OCI-M2 (cell line): ENCODE data around the gene ATP11C.
"Not testable (repeated sequence)": the region's sequence is repeated elsewhere in the genome, so short reads cannot be mapped to it uniquely, and the experiment has no call there.

Experiments
- DNase-seq: peaks from one replicate; lab custom pipeline; 2025; ENCODE audit not compliant: unreplicated experiment; lab: John Stamatoyannopoulos, UW

The ATP11C gene

DNA sequence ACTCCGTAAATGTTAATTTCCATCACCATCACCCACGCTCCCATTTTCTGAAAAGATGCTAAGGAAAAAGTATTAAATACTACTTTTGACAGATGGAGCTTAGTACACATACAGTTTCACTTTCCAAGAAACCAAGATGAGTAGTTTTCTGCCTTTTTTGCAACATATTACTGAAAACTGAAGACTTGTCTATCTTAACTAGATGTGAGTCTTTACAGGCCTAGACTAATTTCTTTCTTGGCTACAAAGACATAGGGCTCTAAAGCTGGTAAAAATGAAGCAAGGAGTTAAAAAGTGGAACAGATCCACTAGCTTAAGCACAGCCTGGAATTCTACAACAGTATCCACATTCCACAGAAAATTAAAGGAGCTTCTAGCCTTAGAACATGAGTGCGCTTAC is 68.2 kb downstream of the ATP11C start:
- DNase-seq, result no peak

DNA sequence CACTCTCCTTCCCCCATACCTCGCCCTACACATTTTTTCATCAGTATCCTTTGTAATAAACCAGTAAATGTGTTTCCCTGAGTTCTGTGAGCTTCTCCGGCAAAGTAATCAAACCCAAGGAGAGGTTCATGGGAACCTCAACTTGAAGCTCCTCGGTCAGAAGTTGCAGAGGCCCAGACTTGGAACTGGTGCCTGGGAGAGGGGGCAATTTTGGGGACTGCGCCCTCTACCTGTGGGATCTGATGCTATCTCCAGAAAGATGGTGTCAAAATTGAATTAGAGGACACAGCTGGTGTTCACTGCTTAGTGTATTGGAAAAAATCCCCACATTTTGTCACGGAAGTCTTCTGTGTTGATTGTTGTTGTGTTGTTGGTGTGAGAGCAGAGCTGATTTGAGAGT is 70.6 kb downstream of the ATP11C start:
- no peak for DNase-seq

DNA sequence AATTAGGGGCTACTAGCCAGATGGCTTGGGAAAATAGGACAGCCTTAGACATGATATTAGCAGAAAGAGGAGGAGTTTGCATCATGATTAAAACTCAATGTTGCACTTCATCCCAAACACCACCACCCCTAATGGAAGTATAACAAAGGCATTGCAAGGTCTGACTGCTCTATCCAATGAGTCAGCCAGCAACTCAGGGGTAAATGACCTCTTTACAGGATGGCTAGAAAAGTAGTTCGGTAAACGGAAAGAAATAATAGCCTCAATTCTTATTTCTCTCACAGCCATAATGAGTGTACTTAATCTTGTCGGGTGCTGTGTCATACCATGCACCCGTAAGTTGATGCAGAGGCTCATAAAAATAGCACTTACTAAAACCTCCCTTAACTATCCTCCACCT is 76.0 kb downstream of the ATP11C start:
- not testable (repeated sequence) for DNase-seq

DNA sequence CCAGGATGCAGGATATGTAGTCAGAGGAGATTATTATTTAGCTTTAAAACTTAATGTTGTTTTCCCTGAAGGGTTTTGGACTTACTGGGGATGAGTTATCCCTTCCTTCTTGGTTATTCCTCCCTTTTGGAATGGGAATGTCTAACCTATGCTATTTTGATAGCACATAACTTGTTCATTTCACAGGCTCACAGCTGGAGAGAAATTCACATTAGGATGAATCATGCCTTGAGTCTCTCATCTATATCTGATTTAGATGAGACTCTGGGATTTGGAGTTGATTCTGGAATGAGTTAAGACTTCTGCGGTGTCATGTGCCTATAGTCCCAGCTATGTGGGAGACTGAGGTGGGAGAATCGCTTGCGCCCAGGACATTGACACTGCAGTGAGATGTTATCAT is 81.1 kb downstream of the ATP11C start:
- no peak for DNase-seq

DNA sequence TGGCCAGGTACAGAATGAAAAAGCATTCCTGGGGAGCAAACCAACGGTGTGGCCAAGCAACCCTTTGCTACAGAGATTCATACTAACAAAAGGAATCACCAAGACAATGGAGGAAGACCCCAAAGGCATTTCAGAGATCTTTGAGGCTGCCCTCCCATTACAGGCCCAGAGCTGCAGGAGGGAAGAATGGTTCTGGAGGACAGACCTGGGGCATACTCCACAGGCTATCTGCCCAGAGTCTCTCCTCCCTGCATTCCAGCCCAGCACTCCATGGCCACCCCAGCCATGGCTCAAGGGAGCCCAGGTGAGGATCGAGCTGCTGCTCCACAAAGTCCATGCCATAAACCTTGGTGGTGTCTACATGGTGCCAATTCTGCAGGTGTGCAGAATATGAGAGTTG is 81.9 kb downstream of the ATP11C start:
- no peak for DNase-seq

DNA sequence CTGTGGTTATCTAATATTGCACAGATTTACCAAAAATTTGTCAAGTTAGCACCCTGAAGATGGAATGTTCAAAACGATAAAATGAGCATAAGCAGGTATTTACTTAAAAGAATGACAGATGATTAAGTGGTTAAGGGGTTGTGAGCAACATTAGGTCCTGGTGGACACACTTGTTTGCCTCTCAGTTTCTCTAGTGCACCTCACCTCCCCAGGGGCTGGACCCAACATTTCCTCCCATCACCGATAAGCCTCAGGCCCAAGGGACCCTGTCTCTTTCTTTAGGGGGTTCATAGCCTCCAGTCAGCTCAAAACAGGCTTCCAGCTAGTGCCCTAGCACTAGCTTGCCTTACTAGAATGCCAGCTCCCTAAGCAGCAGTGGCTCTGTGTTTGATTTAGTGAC is 88.0 kb downstream of the ATP11C start:
- no peak for DNase-seq

DNA sequence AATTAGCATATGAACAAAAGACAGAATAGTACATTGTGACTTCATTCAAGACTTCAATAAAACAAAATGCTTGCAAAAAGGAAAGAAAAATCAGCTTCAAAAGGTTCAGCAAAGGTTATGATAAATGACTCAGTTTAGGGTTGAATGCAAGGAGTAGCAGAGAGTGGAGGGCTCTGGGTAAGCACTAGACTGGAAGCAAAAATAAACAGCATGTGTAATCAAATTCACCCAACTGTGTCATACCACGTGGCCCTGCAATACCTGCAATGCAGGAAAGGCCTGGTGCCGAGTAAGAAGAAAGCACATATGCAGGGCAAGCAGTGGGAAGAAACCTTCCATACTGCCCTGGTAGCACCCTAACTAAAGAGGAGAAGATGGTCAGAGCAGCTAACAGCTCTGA is 88.7 kb downstream of the ATP11C start:
- DNase-seq, result no peak

DNA sequence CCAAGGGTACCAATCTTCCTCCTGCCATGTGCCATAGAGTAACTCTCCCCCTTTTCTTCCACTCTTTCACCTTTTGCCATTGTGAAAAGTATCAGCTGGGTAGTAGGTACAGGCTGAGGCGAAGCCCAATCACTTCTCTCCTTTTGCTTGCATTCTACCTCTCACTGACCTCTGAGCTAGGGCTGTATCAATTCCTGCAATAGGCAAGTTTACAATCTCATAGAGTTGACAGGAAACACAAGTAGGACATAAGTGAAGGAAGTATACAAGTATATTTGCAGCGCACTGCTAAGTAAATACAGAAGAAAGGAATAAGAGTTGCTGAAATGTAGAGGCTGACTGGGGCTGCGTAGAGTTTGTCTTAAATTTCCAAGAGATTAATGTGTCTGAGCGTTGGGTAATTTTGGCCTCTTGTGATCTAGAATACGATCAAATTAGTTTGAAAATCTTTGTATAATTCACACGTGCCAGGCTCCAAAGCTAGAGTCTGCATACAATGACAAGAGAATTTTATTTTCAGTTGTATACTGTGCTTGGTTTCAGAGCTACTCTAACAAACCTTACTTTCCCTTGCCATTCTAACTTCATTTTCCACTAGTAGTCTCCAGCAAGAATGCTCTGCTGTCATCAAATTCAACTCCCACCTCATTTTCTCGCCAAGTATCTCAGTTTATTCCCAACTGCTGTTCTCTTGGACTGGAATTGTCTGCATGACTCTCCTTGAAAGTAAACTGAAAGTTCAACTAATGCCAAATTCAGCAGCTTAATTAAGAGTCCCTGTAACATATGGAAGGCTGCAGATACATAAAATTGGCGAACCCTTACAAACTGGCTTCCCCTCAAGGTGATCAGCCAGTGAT is 90.3 kb downstream of the ATP11C start:
- DNase-seq, result no peak

DNA sequence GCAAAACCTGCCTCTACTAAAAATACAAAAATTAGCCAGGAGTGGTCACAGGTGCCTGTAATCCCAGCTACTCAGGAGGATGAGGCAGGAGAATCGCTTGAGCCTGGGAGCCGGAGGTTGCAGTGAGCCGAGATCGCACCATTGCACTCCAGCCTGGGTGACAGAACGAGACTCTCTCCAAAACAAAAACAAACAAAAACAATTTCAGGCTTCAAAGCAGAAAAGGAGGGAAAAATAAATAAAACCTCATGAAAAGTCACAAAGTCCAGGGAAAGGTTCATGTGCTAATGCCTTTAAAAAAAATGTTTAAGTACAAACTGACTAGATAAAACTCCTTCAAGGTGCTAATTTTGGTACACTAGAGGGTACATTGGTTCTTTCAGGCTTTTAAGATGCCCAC is 96.5 kb downstream of the ATP11C start:
- not testable (repeated sequence) for DNase-seq

DNA sequence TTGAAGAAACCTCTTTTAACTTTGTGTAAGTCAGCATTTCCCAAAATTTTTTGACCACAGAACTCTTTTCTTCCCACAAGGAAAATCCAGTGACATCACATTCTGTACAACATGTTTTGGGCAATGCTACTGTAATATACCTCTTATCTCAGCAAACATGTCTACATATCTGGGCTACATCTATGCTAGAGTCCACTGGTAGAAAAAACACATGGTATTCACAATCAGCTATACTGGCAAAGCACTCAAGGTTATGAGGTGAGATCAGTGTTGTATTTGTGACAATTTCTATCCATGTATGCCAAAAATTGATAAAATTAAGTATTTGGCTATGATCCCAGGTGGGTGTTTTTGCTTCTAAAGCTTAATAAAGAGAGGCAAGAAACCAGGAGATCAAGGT is 98.0 kb downstream of the ATP11C start:
- DNase-seq, result no peak

DNA sequence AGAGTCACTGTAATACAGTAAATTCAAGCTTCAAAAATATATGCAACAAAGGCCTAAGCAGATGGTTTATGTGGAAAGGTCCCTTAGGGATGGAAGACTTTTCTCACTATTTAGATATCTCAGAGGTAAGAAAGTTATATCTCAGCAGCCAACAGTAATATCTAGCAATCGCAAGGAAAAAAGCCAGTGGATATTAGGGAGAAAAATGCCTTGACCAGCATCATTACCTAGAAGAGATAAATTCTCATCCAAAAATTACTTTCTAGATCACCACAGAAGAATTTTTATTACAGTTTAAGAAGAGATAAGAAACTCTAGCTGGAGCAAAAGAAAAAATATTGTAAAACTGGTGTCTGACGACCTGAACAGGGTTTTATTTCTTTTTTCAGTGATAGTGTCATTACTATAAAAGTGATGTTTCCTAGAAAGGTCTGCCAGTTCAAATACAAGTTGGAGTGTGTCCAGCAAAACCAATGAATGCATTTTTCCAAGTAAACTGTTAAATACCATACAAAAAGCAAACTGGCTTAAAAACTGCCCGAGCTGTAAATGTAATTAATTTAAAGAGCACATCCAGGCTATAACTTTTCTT is 100.0 kb downstream of the ATP11C start:
- DNase-seq, result no peak

DNA sequence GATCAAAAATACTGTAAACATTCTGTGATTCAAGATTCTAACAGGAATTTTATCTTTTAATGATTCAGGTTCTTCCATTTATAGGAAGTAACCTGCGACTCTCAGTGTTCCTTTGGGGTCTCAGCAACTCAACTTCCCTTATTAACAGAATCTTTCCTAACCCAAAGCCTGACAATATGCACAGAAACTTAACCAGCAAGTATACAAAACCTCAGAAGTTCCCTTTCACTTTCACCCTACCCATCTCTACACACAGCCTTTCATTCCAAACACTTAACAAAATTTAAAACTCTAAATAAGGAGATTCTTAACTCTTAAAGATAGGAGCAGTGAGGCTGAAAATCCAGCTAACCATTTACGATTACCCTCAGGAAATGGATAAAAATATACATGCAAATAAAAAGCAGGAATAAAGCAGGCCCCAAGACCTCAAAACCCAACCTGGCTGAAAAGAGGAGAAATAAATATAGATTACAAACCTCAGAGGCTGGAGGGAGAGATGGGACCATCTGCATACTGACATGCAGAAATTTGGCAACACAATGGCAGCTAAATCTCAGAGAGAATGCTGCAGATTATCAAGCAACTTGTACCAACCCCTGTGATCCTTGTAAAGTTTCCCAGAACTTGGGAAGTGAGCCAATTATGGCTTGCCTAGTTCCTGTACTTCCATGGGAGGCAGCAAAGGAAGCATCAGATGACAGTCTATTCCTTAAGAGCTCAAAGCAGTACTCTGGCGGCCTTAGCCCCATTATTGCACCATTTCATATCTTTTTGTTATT is 101.0 kb downstream of the ATP11C start:
- no peak for DNase-seq

DNA sequence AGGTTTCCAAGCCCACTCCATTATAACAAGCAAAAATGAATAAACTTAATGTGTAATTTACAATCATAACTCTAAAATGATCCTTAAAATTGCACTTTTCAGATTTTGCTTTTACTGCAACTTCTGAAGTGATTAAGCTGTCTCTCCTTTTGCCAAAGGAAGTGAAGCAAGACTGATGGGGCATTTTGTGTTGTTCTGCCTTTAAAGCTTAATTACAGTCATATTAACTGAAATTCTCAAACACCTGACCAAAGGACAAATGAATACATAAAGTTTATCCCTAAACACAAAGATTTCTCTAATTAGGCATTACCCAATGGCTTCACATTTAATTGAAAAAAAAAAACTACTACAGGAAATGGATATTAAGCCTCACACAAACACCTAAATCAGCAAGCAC is 101.8 kb downstream of the ATP11C start:
- DNase-seq, result no peak

DNA sequence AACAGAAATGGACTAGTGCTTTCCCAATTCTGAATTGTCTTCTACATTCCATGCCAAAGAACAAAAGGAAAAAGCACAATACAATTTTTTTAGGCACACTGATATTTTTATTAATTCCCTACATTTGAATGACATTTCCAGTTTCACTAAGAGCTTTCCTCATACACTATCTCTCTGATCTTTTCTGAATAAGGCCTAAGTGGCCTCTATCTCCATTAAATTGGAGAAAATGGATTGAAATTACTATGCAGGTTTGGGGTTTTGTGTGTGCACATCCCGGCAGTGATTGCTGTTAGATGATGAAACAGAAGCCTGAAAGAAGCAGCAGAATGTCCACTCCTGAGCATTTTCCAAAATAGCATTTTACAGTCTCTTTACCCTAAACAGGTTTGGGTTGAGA is 104.0 kb downstream of the ATP11C start:
- no peak for DNase-seq

DNA sequence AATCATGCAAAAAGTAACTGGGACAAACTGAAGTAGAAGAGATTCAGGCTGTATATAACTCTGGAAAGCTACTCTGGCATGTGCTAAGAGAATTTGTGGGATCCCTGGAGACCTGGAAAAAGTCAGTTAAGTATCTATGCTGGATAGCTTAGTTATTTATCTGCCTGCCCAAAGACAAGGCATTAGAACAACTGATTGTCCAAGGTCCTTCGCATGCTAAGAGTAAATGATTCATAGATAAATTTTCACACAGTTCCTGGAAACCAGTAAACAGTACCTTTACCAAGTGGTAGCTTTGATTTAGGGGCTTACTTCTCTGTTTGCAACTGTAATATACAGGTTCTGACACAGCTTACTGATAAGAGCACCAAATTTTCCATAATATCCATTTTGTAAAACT is 104.8 kb downstream of the ATP11C start:
- no peak for DNase-seq

DNA sequence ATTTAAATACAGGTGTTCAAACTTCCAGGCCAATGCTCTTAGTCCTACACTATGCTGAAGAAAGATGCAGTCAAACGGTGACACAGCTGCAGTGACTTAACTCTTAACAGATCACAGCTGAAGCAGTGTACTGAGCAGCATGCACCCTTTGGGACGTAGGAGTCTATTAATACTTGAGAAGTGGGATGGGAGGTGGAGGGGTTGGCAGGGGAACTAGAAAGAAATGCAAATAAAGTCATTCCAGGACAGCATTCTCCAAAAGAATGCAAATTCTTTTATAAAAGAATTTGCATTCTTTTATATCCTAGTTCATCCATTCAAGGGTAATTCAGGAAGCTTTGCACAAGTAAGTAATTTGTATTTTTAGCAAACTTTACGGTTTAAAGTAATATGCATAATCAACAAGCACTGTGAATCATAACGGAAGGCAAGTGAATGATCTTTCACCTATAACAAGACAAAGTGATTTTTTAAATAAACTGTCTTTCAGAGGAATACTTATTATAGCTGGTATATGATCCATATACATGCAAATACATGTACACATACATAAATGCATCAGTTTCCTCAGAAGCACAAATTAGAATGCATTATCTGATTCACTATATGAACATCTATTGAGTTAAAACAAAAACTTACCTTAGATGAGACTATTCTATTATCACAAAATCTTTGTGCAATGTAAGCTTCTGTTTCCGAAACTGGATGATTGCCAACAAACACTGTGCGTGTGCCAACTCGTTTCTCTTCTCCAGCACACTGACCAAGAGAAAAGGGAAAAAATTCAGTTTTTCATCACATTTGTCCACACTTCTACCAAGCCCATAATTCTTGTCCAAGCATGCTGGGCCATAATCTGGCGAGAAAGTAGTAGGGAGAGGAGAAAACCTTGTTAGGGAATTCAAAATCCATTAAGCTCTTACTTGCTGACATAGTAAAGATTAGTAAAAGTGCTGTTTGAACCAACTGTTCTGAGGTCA is 106.5 kb downstream of the ATP11C start:
- DNase-seq, result no peak

DNA sequence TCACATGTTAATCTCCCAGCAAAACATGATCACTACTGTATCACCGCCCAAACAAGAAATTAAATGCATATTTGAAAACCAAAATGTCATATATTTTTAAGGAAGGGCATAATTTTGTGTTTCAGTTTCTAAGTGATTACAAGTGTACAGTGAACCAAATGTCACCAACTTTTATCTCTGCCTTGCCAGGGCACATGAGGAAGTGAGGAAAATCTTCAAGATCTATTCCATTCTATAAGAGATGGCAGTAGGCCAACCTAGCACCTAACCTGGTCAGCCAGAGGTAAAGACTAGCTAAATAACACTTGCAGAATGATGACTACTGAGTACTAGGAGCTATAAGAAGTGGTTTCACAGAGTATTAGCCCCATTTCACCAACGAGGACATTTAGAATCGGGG is 107.2 kb downstream of the ATP11C start:
- DNase-seq, result no peak

DNA sequence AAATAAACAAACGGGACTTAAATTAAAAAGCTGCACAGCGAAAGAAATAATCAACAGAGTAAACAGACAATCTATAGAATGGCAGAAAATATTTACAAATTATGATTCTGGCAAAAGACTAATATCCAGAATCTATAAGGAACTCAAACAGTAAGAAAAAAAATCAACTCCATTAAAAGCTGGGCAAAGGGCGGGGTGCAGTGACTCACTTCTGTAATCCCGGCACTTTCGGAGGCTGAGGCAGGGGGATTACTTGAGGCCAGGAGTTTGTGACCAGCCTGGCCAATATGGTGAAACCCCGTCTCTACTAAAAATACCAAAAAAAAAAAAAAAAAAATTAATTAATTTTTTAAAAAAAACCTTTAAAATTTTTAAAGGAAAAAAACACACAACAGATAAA is 109.0 kb downstream of the ATP11C start:
- no peak for DNase-seq

DNA sequence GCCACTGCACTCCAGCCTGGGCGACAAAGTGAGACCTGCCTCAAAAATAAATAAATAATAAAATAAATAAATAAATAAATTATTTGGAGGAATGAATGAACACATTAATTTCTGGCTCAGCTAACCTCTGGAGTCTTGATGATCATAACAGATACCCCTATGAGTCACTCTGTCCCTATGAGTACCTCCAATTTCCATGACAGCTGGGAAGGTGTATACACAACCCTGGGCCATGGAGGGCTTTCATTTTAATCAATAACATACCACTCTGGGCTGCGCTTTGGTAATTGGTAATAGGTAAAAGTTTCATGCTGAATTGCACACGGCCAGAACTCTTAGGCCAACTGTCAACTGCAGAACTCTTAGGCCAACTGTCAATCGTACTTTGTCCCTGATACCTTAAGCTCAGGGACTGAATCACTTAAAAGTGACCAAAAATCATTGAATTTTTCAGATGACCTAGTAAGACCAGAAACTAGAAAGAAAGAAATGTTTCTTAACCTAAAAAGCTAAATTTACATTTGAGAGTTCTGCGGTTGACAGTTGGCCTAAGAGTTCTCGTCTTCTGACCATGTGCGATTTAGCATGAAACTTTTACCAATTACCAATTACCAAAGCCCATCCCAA is 112.4 kb downstream of the ATP11C start:
- no peak for DNase-seq

DNA sequence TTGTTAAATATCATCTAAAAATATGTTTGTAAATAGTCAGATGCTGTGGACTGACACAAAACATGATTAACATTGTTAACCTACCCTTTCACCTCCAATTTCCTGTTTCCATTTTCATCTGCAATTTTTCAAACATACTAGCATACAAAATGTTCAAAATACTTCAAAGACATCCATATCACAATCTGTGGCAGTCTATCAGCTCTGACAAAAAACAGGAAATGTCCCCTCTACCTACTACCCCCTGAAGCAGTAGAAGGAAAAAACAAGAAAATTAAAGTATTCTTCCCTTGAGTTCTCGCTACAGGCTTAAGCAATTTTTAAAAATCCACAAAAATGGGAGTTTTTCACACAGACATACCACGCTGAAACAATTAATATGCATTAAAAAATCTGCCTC is 116.6 kb downstream of the ATP11C start:
- no peak for DNase-seq
